ENCODE measurements around the gene PTPN4. TPM values are rescaled to one million over a fixed set of nuclear protein-coding genes. Genes with fewer than 3 reads are reported as not detected.
"Not testable (repeated sequence)": the region's sequence is repeated elsewhere in the genome, so short reads cannot be mapped to it uniquely, and the experiment has no call there.

PTPN4 gene
- polyA plus RNA-seq, 4 donors, result 15.3 to 24.1 (median 20.9) TPM

GRCh38 chr2:119937680-119938079, 178.0 kb downstream of the PTPN4 start:
- DNase-seq (ENCODE audit: low read depth in 4 of 4, low spot score in 3 of 4), result no peak

GRCh38 chr2:119939915-119940314, 180.2 kb downstream of the PTPN4 start:
- no peak for DNase-seq (ENCODE audit: low read depth in 4 of 4, low spot score in 3 of 4)

GRCh38 chr2:119940856-119941255, 181.1 kb downstream of the PTPN4 start:
- DNase-seq (ENCODE audit: low read depth in 4 of 4, low spot score in 3 of 4), result no peak

- DNase-seq (ENCODE audit: low read depth in 4 of 4, low spot score in 3 of 4), result no peak
Observed at GRCh38 chr2:119941388-119941787, 181.7 kb downstream of the PTPN4 start.

- DNase-seq (ENCODE audit: low read depth in 4 of 4, low spot score in 3 of 4), result no peak
Observed at GRCh38 chr2:119941981-119942513, 182.3 kb downstream of the PTPN4 start.

GRCh38 chr2:119943058-119943457, 183.3 kb downstream of the PTPN4 start:
- DNase-seq (ENCODE audit: low read depth in 4 of 4, low spot score in 3 of 4), result no peak

- DNase-seq (ENCODE audit: low read depth in 4 of 4, low spot score in 3 of 4), result no peak
Observed at GRCh38 chr2:119947535-119947934, 187.8 kb downstream of the PTPN4 start.

GRCh38 chr2:119950966-119951365, 191.2 kb downstream of the PTPN4 start:
- DNase-seq (ENCODE audit: low read depth in 4 of 4, low spot score in 3 of 4), result no peak

GRCh38 chr2:119958670-119959268, 199.0 kb downstream of the PTPN4 start:
- no peak for DNase-seq (ENCODE audit: low read depth in 4 of 4, low spot score in 3 of 4)

- DNase-seq (ENCODE audit: low read depth in 4 of 4, low spot score in 3 of 4), result no peak
Observed at GRCh38 chr2:119960821-119961220, 201.1 kb downstream of the PTPN4 start.

- DNase-seq (ENCODE audit: low read depth in 4 of 4, low spot score in 3 of 4), result no peak
Observed at GRCh38 chr2:119981896-119982295, 222.2 kb downstream of the PTPN4 start.

- DNase-seq (ENCODE audit: low read depth in 4 of 4, low spot score in 3 of 4), result no peak
Observed at GRCh38 chr2:119982506-119982905, 222.8 kb downstream of the PTPN4 start.

- no peak for DNase-seq (ENCODE audit: low read depth in 4 of 4, low spot score in 3 of 4)
Observed at GRCh38 chr2:119983108-119983507, 223.4 kb downstream of the PTPN4 start.

GRCh38 chr2:119996148-119996547, 236.4 kb downstream of the PTPN4 start:
- no peak for DNase-seq (ENCODE audit: low read depth in 4 of 4, low spot score in 3 of 4)

GRCh38 chr2:119996896-119997891, 237.5 kb downstream of the PTPN4 start:
- not testable (repeated sequence) for DNase-seq (ENCODE audit: low read depth in 4 of 4, low spot score in 3 of 4)

- no peak for DNase-seq (ENCODE audit: low read depth in 4 of 4, low spot score in 3 of 4)
Observed at GRCh38 chr2:120001471-120001870, 241.7 kb downstream of the PTPN4 start.

GRCh38 chr2:120004254-120004653, 244.5 kb downstream of the PTPN4 start:
- no peak for DNase-seq (ENCODE audit: low read depth in 4 of 4, low spot score in 3 of 4)

- DNase-seq (ENCODE audit: low read depth in 4 of 4, low spot score in 3 of 4), result no peak
Observed at GRCh38 chr2:120005834-120006521, 246.3 kb downstream of the PTPN4 start.

GRCh38 chr2:120007851-120008250, 248.1 kb downstream of the PTPN4 start:
- DNase-seq (ENCODE audit: low read depth in 4 of 4, low spot score in 3 of 4), result no peak

- DNase-seq (ENCODE audit: low read depth in 4 of 4, low spot score in 3 of 4), result no peak
Observed at GRCh38 chr2:120012363-120012762, 252.6 kb downstream of the PTPN4 start.

All from left renal pelvis (tissue), 4 donors.